ENCODE data around the gene SKP2.

The SKP2 gene

GRCh38 chr5:36199620-36200019 lies 47.7 kb downstream of the SKP2 start:
- no peak overlapping the region for H3K27ac ChIP-seq
- no peak overlapping the region for H2AFZ ChIP-seq
- no peaks in the 10 kb centered on the region for H3K9me3 ChIP-seq (ENCODE audit: control insufficient read depth, low read length)
- H3K36me3 ChIP-seq (ENCODE audit: control insufficient read depth, insufficient read depth, low read length) = no peaks in the 10 kb centered on the region
- no peaks in the 10 kb centered on the region for H3K27me3 ChIP-seq (ENCODE audit: control insufficient read depth, insufficient read depth, low read length)
- no peak overlapping the region for H3K9ac ChIP-seq
- H3K4me3 ChIP-seq (ENCODE audit: low read depth, low read length) = no peak overlapping the region
- H3K4me1 ChIP-seq = no peaks in the 10 kb centered on the region
- no peak overlapping the region for H3K4me2 ChIP-seq (ENCODE audit: low read length)
- no peaks in the 10 kb centered on the region for H3K79me2 ChIP-seq
- TF ChIP-seq CTCF (IDR thresholded peaks at IDR 0.05) = no peak

- H2AFZ ChIP-seq = no peak overlapping the region
- H3K27ac ChIP-seq = no peak overlapping the region
- H3K27me3 ChIP-seq (ENCODE audit: control insufficient read depth, insufficient read depth, low read length) = no peaks in the 10 kb centered on the region
- no peak overlapping the region for H3K4me2 ChIP-seq (ENCODE audit: low read length)
- no peaks in the 10 kb centered on the region for H3K9me3 ChIP-seq (ENCODE audit: control insufficient read depth, low read length)
- H3K9ac ChIP-seq = no peak overlapping the region
- TF ChIP-seq CTCF (IDR thresholded peaks at IDR 0.05) = no peak
- no peaks in the 10 kb centered on the region for H3K79me2 ChIP-seq
- H3K4me1 ChIP-seq = no peaks in the 10 kb centered on the region
- H3K4me3 ChIP-seq (ENCODE audit: low read depth, low read length) = no peak overlapping the region
- H3K36me3 ChIP-seq (ENCODE audit: control insufficient read depth, insufficient read depth, low read length) = no peaks in the 10 kb centered on the region
Observed at GRCh38 chr5:36200513-36200912, 48.6 kb downstream of the SKP2 start.

GRCh38 chr5:36202521-36202961 lies 50.6 kb downstream of the SKP2 start:
- Histone ChIP-seq H2AFZ (no peak overlapping the region), H3K4me3 (ENCODE audit: low read depth, low read length) (no peak overlapping the region), H3K27me3 (ENCODE audit: control insufficient read depth, insufficient read depth, low read length) (no peaks in the 10 kb centered on the region), H3K9me3 (ENCODE audit: control insufficient read depth, low read length) (no peaks in the 10 kb centered on the region), H3K9ac (no peak overlapping the region), H3K27ac (no peak overlapping the region), H3K79me2 (no peaks in the 10 kb centered on the region), H3K36me3 (ENCODE audit: control insufficient read depth, insufficient read depth, low read length) (no peaks in the 10 kb centered on the region), H3K4me1 (no peaks in the 10 kb centered on the region), H3K4me2 (ENCODE audit: low read length) (no peak overlapping the region)
- no peak for TF ChIP-seq CTCF (IDR thresholded peaks at IDR 0.05)

GRCh38 chr5:36205329-36205728 lies 53.4 kb downstream of the SKP2 start:
- no peak overlapping the region for H3K27ac ChIP-seq
- H3K79me2 ChIP-seq = no peaks in the 10 kb centered on the region
- no peaks in the 10 kb centered on the region for H3K27me3 ChIP-seq (ENCODE audit: control insufficient read depth, insufficient read depth, low read length)
- no peak for TF ChIP-seq CTCF (IDR thresholded peaks at IDR 0.05)
- H3K36me3 ChIP-seq (ENCODE audit: control insufficient read depth, insufficient read depth, low read length) = no peaks in the 10 kb centered on the region
- H3K9me3 ChIP-seq (ENCODE audit: control insufficient read depth, low read length) = no peaks in the 10 kb centered on the region
- no peak overlapping the region for H3K9ac ChIP-seq
- H3K4me1 ChIP-seq = no peaks in the 10 kb centered on the region
- no peak overlapping the region for H2AFZ ChIP-seq
- H3K4me2 ChIP-seq (ENCODE audit: low read length) = no peak overlapping the region
- no peak overlapping the region for H3K4me3 ChIP-seq (ENCODE audit: low read depth, low read length)

- H3K27me3 ChIP-seq (ENCODE audit: control insufficient read depth, insufficient read depth, low read length) = no peaks in the 10 kb centered on the region
- H3K36me3 ChIP-seq (ENCODE audit: control insufficient read depth, insufficient read depth, low read length) = no peaks in the 10 kb centered on the region
- H3K9me3 ChIP-seq (ENCODE audit: control insufficient read depth, low read length) = no peaks in the 10 kb centered on the region
- H3K79me2 ChIP-seq = no peaks in the 10 kb centered on the region
- H3K4me1 ChIP-seq = no peaks in the 10 kb centered on the region
- H2AFZ ChIP-seq = no peak overlapping the region
- H3K9ac ChIP-seq = no peak overlapping the region
- no peak overlapping the region for H3K4me2 ChIP-seq (ENCODE audit: low read length)
- no peak for TF ChIP-seq CTCF (IDR thresholded peaks at IDR 0.05)
- no peak overlapping the region for H3K27ac ChIP-seq
- H3K4me3 ChIP-seq (ENCODE audit: low read depth, low read length) = no peak overlapping the region
Observed at GRCh38 chr5:36206913-36207312, 55.0 kb downstream of the SKP2 start.
